ENCODE results near the gene OR10H3.

The OR10H3 gene, protein sequence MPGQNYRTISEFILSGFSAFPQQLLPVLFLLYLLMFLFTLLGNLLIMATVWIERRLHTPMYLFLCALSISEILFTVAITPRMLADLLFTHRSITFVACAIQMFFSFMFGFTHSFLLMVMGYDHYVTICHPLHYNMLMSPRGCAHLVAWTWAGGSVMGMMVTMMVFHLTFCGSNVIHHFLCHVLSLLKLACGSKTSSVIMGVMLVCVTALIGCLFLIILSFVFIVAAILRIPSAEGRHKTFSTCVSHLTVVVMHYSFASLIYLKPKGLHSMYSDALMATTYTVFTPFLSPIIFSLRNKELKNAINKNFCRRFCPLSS

DNA sequence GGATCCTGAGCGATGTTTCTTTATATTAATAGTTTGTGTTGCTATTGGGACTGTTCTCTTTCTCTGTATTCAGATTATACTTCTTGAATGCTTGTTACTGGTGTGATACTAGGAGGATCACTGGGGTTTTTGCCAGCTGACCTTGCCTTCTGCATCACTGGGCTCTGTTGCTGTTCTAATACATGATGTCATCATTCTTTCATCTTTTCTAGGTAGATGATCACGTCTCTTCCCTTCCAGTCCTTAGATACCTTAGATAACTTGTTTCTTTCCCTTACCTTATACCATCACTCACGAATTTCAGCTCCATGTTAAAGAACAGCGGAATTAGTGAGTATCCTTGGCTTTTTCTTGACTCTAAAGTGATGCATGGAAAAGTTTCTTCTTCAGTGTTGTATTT lies at the start of gene OR10H3:
OR10H3 (plus strand) TSS at position 264 of the 400 bp plus-strand sequence. CDS start 3,408 bp downstream, outside the sequence.
- no peak within 1 kb of the TSS for H3K4me3 ChIP-seq (ENCODE audit: low read depth, low read length)
- no peak for DNase-seq (ENCODE audit: low read depth)
- TF ChIP-seq, protein P1, sequence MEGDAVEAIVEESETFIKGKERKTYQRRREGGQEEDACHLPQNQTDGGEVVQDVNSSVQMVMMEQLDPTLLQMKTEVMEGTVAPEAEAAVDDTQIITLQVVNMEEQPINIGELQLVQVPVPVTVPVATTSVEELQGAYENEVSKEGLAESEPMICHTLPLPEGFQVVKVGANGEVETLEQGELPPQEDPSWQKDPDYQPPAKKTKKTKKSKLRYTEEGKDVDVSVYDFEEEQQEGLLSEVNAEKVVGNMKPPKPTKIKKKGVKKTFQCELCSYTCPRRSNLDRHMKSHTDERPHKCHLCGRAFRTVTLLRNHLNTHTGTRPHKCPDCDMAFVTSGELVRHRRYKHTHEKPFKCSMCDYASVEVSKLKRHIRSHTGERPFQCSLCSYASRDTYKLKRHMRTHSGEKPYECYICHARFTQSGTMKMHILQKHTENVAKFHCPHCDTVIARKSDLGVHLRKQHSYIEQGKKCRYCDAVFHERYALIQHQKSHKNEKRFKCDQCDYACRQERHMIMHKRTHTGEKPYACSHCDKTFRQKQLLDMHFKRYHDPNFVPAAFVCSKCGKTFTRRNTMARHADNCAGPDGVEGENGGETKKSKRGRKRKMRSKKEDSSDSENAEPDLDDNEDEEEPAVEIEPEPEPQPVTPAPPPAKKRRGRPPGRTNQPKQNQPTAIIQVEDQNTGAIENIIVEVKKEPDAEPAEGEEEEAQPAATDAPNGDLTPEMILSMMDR (IDR thresholded peaks at IDR 0.05; ENCODE audit: control insufficient read depth, extremely low read depth, insufficient read depth) = no peak

- H3K4me3 ChIP-seq (ENCODE audit: low read depth, low read length) = no peak overlapping the region
- DNase-seq (ENCODE audit: low read depth) = no peak
Measured at GRCh38 chr19:15696654-15697194, 41.1 kb upstream of the OR10H3 start.

GRCh38 chr19:15701757-15702533 lies 35.8 kb upstream of the OR10H3 start:
- peak; percentile 57 for DNase-seq (ENCODE audit: low read depth)
- H3K4me3 ChIP-seq (ENCODE audit: low read depth, low read length) = no peak overlapping the region
- TF ChIP-seq, protein P1 (IDR thresholded peaks at IDR 0.05; ENCODE audit: control insufficient read depth, extremely low read depth, insufficient read depth) = no peak

More at GRCh38 chr19:15696654-15697194, 41.1 kb upstream of the OR10H3 start:
- TF ChIP-seq, protein P1 (IDR thresholded peaks at IDR 0.05; ENCODE audit: control insufficient read depth, extremely low read depth, insufficient read depth) = no peak

- TF ChIP-seq, protein P1 (IDR thresholded peaks at IDR 0.05; ENCODE audit: control insufficient read depth, extremely low read depth, insufficient read depth) = no peak
Measured at GRCh38 chr19:15702534-15702930, 35.3 kb upstream of the OR10H3 start.

DNA sequence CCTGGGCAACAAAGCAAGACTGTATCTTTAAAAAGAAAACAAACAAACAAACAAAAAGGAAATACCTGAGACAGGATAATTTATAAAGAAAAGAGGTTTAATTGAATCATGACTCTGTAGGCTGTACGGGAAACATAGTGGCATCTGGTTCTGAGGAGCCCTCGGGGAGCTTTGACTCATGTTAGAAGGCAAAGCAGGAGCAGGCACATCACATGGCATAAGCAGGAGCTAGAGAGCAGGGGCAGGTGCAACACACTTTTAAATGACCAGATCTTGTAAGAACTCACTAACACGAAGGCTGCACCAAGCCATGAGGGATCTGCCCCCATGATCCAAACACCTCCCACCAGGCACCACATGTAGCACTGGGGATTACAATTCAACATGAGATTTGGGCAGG lies 23.1 kb upstream of the OR10H3 start:
- no peak overlapping the region for H3K4me3 ChIP-seq (ENCODE audit: low read depth, low read length)
- TF ChIP-seq, protein P1 (IDR thresholded peaks at IDR 0.05; ENCODE audit: control insufficient read depth, extremely low read depth, insufficient read depth) = no peak
- DNase-seq (ENCODE audit: low read depth) = no peak

More at GRCh38 chr19:15702534-15702930, 35.3 kb upstream of the OR10H3 start:
- peak; percentile 45 for DNase-seq (ENCODE audit: low read depth)
- no peak overlapping the region for H3K4me3 ChIP-seq (ENCODE audit: low read depth, low read length)

DNA sequence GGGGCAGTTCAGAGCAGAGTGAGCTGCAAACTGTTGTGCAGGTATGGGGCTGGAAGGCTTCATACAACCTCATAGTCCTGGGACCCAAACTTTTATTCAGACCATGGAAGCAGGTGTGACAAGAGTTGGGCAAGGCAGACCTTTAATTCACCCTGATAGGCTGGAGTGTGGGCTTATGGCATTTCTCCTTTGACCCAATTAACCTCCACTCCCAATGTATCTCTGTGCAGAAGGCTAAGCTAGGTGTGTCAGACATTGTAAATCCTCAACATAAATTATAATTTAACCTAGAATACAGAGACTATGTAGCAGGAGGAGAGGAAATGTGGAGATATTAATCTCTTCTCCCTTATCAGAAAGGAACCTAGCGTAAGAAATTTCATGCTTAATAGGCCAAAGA lies 22.1 kb upstream of the OR10H3 start:
- H3K4me3 ChIP-seq (ENCODE audit: low read depth, low read length) = no peak overlapping the region
- TF ChIP-seq, protein P1 (IDR thresholded peaks at IDR 0.05; ENCODE audit: control insufficient read depth, extremely low read depth, insufficient read depth) = no peak
- no peak for DNase-seq (ENCODE audit: low read depth)
